ENCODE results near the gene DAZAP2. TPM values are rescaled to one million over a fixed set of nuclear protein-coding genes. Genes with fewer than 3 reads are reported as not detected.

DAZAP2 gene
- total and polyA plus RNA-seq, 2 of the 13 experiments (the other 11 are each of a cell fraction or from before 2014, with no cell fraction given), result 64.5 to 222 TPM

- TF ChIP-seq, protein P1, sequence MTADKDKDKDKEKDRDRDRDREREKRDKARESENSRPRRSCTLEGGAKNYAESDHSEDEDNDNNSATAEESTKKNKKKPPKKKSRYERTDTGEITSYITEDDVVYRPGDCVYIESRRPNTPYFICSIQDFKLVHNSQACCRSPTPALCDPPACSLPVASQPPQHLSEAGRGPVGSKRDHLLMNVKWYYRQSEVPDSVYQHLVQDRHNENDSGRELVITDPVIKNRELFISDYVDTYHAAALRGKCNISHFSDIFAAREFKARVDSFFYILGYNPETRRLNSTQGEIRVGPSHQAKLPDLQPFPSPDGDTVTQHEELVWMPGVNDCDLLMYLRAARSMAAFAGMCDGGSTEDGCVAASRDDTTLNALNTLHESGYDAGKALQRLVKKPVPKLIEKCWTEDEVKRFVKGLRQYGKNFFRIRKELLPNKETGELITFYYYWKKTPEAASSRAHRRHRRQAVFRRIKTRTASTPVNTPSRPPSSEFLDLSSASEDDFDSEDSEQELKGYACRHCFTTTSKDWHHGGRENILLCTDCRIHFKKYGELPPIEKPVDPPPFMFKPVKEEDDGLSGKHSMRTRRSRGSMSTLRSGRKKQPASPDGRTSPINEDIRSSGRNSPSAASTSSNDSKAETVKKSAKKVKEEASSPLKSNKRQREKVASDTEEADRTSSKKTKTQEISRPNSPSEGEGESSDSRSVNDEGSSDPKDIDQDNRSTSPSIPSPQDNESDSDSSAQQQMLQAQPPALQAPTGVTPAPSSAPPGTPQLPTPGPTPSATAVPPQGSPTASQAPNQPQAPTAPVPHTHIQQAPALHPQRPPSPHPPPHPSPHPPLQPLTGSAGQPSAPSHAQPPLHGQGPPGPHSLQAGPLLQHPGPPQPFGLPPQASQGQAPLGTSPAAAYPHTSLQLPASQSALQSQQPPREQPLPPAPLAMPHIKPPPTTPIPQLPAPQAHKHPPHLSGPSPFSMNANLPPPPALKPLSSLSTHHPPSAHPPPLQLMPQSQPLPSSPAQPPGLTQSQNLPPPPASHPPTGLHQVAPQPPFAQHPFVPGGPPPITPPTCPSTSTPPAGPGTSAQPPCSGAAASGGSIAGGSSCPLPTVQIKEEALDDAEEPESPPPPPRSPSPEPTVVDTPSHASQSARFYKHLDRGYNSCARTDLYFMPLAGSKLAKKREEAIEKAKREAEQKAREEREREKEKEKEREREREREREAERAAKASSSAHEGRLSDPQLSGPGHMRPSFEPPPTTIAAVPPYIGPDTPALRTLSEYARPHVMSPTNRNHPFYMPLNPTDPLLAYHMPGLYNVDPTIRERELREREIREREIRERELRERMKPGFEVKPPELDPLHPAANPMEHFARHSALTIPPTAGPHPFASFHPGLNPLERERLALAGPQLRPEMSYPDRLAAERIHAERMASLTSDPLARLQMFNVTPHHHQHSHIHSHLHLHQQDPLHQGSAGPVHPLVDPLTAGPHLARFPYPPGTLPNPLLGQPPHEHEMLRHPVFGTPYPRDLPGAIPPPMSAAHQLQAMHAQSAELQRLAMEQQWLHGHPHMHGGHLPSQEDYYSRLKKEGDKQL (CRISPR knock-in tag; IDR thresholded peaks at IDR 0.05; ENCODE audit: low read depth), result 0 out of 2 replicates have a peak, but pooled peaks have one; percentile 21
- TF ChIP-seq ZNF678 (CRISPR knock-in tag; IDR thresholded peaks at IDR 0.05) (no peak), ZNF598 (CRISPR knock-in tag; IDR thresholded peaks at IDR 0.05; ENCODE audit: borderline replicate concordance) (no peak), ZNF263 (CRISPR knock-in tag; IDR thresholded peaks at IDR 0.05) (no peak), BCL6 (CRISPR knock-in tag; IDR thresholded peaks at IDR 0.05) (peak; percentile 34; the same call in 1 of the 2 replicates), SAP130 (CRISPR knock-in tag; IDR thresholded peaks at IDR 0.05; ENCODE audit: low read depth) (peak; percentile 55), DR1 (CRISPR knock-in tag; IDR thresholded peaks at IDR 0.05) (no peak), NBN (conservative IDR thresholded peaks at IDR 0.05) (no peak), SMAD1 (CRISPR knock-in tag; IDR thresholded peaks at IDR 0.05; ENCODE audit: borderline replicate concordance, low read depth) (no peak), ZNF446 (CRISPR knock-in tag; IDR thresholded peaks at IDR 0.05) (no peak), CREM (IDR thresholded peaks at IDR 0.05) (0 out of 2 replicates have a peak, but pooled peaks have one; percentile 33), CREM (CRISPR knock-in tag; IDR thresholded peaks at IDR 0.05) (no peak)
- TF ChIP-seq, protein P2, sequence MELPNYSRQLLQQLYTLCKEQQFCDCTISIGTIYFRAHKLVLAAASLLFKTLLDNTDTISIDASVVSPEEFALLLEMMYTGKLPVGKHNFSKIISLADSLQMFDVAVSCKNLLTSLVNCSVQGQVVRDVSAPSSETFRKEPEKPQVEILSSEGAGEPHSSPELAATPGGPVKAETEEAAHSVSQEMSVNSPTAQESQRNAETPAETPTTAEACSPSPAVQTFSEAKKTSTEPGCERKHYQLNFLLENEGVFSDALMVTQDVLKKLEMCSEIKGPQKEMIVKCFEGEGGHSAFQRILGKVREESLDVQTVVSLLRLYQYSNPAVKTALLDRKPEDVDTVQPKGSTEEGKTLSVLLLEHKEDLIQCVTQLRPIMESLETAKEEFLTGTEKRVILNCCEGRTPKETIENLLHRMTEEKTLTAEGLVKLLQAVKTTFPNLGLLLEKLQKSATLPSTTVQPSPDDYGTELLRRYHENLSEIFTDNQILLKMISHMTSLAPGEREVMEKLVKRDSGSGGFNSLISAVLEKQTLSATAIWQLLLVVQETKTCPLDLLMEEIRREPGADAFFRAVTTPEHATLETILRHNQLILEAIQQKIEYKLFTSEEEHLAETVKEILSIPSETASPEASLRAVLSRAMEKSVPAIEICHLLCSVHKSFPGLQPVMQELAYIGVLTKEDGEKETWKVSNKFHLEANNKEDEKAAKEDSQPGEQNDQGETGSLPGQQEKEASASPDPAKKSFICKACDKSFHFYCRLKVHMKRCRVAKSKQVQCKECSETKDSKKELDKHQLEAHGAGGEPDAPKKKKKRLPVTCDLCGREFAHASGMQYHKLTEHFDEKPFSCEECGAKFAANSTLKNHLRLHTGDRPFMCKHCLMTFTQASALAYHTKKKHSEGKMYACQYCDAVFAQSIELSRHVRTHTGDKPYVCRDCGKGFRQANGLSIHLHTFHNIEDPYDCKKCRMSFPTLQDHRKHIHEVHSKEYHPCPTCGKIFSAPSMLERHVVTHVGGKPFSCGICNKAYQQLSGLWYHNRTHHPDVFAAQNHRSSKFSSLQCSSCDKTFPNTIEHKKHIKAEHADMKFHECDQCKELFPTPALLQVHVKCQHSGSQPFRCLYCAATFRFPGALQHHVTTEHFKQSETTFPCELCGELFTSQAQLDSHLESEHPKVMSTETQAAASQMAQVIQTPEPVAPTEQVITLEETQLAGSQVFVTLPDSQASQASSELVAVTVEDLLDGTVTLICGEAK (IDR thresholded peaks at IDR 0.05), result no peak
- TF ChIP-seq, protein P2 (CRISPR knock-in tag; IDR thresholded peaks at IDR 0.05), result no peak
Measured at GRCh38 chr12:51219322-51219721, 19.3 kb upstream of the DAZAP2 start (continued).

Measured in HepG2 (cell line).